DOHH2 (cell line): ENCODE results near the gene TMEM164.

ENCODE experiments used
- H3F3A ChIP-seq: fragments of 200-600 bp; sonication (generic), shearing (Covaris generic); 2 replicates; pipeline ENCODE4 v1.6.0; 2016; ENCODE audit warnings: antibody characterized with exemption, mild to moderate bottlenecking; ENCODE audit not compliant: control insufficient read depth, insufficient read depth
- H3K27ac ChIP-seq: fragments of 200-600 bp; sonication (generic); 2 replicates; pipeline ENCODE4 v1.5.1; 2014; ENCODE audit warnings: low read depth, mild to moderate bottlenecking, low read length, moderate library complexity
- H3K27me3 ChIP-seq: fragments of 200-600 bp; sonication (generic); 2 replicates; pipeline ENCODE4 v1.6.1; 2014; ENCODE audit warnings: mild to moderate bottlenecking, low read length, mixed read lengths; ENCODE audit not compliant: control insufficient read depth
- H3K36me3 ChIP-seq: fragments of 200-600 bp; sonication (generic); 2 replicates; pipeline ENCODE4 v1.6.1; 2014; ENCODE audit warnings: mild to moderate bottlenecking, low read length, moderate library complexity, mixed read lengths; ENCODE audit not compliant: control insufficient read depth
- H3K4me1 ChIP-seq: fragments of 200-600 bp; sonication (generic); 2 replicates; pipeline ENCODE4 v1.6.1; 2014; ENCODE audit warnings: mild to moderate bottlenecking, low read length, mixed read lengths; ENCODE audit not compliant: control insufficient read depth
- H3K4me2 ChIP-seq: fragments of 200-600 bp; sonication (generic); 2 replicates; pipeline ENCODE4 v1.6.0; 2014; ENCODE audit warnings: mild to moderate bottlenecking, low read length, moderate library complexity
- H3K4me3 ChIP-seq: fragments of 200-600 bp; sonication (generic); 2 replicates; pipeline ENCODE4 v1.5.1; 2014; ENCODE audit warnings: mild to moderate bottlenecking, low read length, mixed read lengths
- H3K79me2 ChIP-seq: fragments of 200-600 bp; sonication (generic); 2 replicates; pipeline ENCODE4 v1.6.1; 2014; ENCODE audit warnings: mild to moderate bottlenecking, low read length, mixed read lengths; ENCODE audit not compliant: control insufficient read depth
- H3K9me2 ChIP-seq: fragments of 200-600 bp; sonication (generic); replicated peaks from 2 replicates; pipeline ENCODE4 v1.6.1; 2014; ENCODE audit warnings: mild to moderate bottlenecking, low read length, mixed read lengths; ENCODE audit not compliant: control insufficient read depth
- H3K9me3 ChIP-seq: fragments of 200-600 bp; sonication (generic); 2 replicates; pipeline ENCODE4 v1.6.1; 2014; ENCODE audit warnings: antibody characterized with exemption, low read length, mixed read lengths; ENCODE audit not compliant: control insufficient read depth, insufficient read depth
- H4K20me1 ChIP-seq: fragments of 200-600 bp; sonication (generic); 2 replicates; pipeline ENCODE4 v1.6.0; 2014; ENCODE audit warnings: low read depth, mild to moderate bottlenecking, antibody characterized with exemption, low read length, moderate library complexity; ENCODE audit not compliant: control insufficient read depth, insufficient read depth
- EZH2phosphoT487 ChIP-seq: fragments of 200-600 bp; sonication (generic); IDR thresholded peaks from 2 replicates; pipeline ENCODE4 v1.6.1; 2017; ENCODE audit warnings: borderline replicate concordance, mild to moderate bottlenecking, antibody characterized with exemption, low read length, moderate library complexity, mixed read lengths
- TF ChIP-seq, protein P1 (sequence below): fragments of 200-600 bp; sonication (generic); IDR thresholded peaks from one replicate; pipeline ENCODE4 v1.5.1; 2014; ENCODE audit warnings: antibody characterized with exemption, mild to moderate bottlenecking, low read depth, low read length; ENCODE audit not compliant: poor library complexity, severe bottlenecking

Gene TMEM164

DNA sequence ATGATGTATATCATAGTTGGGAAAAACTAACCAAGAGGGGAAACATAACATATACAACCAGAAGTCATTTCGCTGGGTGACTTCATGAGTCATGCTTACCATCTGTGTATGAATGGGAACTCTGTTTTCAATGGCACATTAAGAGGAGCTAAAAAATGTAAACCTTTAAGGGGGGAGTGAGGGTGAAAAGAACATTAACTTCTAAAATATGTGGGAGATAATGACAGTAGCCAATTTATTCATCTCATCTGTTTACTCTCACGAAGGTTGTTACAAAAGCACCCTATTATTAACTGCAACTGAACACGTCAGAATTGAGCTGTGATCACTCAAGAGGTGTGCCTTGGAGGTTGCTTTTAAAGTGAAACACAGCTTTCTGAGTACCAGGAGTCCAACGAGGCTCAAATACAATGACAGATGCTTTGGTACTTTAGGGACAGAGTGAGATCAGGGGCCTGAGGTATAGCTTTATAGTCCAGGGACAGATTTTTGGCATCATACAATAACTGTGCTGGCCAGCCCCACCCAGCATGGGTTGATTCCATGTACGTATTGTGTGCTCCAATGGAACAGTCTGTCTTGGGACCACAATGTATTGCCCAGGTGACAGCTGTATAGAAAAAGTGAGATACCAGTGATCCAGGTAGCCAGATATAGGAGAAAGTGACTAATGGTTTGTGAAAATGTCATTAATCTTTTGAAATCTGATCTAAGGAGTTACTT, 207.7 kb downstream of the TMEM164 start:
- H3K9me2 ChIP-seq, result no peaks in the 10 kb centered on the region
- H4K20me1 ChIP-seq, result no peaks in the 10 kb centered on the region
- no peaks in the 10 kb centered on the region; the same call in 1 of the 2 replicates for H3K36me3 ChIP-seq
- no peaks in the 10 kb centered on the region for H3K9me3 ChIP-seq
- H3F3A ChIP-seq, result no peaks in the 10 kb centered on the region
- no peaks in the 10 kb centered on the region for H3K27me3 ChIP-seq
- H3K79me2 ChIP-seq, result no peaks in the 10 kb centered on the region
- TF ChIP-seq EZH2phosphoT487, result no peak
- TF ChIP-seq, protein P1, sequence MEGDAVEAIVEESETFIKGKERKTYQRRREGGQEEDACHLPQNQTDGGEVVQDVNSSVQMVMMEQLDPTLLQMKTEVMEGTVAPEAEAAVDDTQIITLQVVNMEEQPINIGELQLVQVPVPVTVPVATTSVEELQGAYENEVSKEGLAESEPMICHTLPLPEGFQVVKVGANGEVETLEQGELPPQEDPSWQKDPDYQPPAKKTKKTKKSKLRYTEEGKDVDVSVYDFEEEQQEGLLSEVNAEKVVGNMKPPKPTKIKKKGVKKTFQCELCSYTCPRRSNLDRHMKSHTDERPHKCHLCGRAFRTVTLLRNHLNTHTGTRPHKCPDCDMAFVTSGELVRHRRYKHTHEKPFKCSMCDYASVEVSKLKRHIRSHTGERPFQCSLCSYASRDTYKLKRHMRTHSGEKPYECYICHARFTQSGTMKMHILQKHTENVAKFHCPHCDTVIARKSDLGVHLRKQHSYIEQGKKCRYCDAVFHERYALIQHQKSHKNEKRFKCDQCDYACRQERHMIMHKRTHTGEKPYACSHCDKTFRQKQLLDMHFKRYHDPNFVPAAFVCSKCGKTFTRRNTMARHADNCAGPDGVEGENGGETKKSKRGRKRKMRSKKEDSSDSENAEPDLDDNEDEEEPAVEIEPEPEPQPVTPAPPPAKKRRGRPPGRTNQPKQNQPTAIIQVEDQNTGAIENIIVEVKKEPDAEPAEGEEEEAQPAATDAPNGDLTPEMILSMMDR, result no peak
- no peak overlapping the region for H3K4me3 ChIP-seq
- no peak overlapping the region for H3K4me2 ChIP-seq
- H3K27ac ChIP-seq, result no peak overlapping the region
- no peaks in the 10 kb centered on the region for H3K4me1 ChIP-seq

DNA sequence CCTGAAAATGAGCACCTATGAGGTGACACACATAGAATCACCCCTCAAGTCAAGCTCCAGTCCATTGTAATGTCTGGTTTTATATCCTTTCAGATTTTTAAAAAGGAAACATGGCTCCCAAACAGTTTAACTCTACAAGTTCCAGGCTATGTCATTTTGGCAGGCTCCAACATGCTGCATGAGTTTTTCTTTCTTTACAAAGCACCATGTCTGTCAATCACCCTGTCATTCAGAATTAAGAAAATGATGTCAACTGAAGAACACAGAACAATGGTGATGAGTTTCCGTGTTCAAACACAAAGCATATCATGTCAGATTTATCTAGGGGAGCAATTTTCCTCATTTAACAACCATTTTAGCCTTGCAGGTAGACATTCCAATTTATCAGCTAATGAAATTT, 208.4 kb downstream of the TMEM164 start:
- H3K4me2 ChIP-seq, result no peak overlapping the region
- H3K4me1 ChIP-seq, result no peaks in the 10 kb centered on the region
- no peaks in the 10 kb centered on the region for H3K9me2 ChIP-seq
- H4K20me1 ChIP-seq, result no peaks in the 10 kb centered on the region
- no peaks in the 10 kb centered on the region for H3K9me3 ChIP-seq
- H3K79me2 ChIP-seq, result no peaks in the 10 kb centered on the region
- H3K36me3 ChIP-seq, result no peaks in the 10 kb centered on the region; the same call in 1 of the 2 replicates
- H3K4me3 ChIP-seq, result no peak overlapping the region
- no peaks in the 10 kb centered on the region for H3F3A ChIP-seq
- H3K27me3 ChIP-seq, result no peaks in the 10 kb centered on the region
- TF ChIP-seq, protein P1, result no peak
- no peak for TF ChIP-seq EZH2phosphoT487
- no peak overlapping the region for H3K27ac ChIP-seq

DNA sequence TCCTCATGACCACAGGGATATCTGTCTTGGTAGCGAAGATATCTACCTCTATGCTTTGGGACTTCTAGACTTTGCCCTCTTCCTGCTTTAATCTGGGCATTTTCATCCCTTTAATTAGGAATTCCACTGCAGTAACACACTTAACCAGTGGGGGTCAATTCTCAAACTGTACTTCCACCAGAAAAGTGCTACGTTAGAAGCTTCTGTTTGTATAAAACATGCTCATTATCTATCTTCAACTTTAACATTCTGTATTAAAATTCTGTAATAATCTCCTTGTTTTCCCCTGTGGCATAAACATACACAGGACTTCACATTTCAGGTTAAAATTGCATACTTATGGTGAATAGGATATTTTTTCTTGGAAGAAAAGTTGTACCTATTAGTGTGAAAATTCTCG, 209.4 kb downstream of the TMEM164 start:
- Histone ChIP-seq H4K20me1 (no peaks in the 10 kb centered on the region), H3K79me2 (no peaks in the 10 kb centered on the region), H3F3A (no peaks in the 10 kb centered on the region), H3K27ac (no peak overlapping the region), H3K4me1 (no peaks in the 10 kb centered on the region), H3K4me2 (no peak overlapping the region), H3K9me2 (no peaks in the 10 kb centered on the region), H3K9me3 (no peaks in the 10 kb centered on the region), H3K36me3 (no peaks in the 10 kb centered on the region; the same call in 1 of the 2 replicates), H3K4me3 (no peak overlapping the region), H3K27me3 (no peaks in the 10 kb centered on the region)
- TF ChIP-seq EZH2phosphoT487, result no peak
- TF ChIP-seq, protein P1, result no peak
